GM20000 (cell line): ENCODE data around the gene INTS15.

Experiments used
- DNase-seq: peaks from one replicate; pipeline ENCODE4 v3.0.0; 2012; ENCODE audit warnings: low spot score
- CTCF ChIP-seq: IDR thresholded peaks from 2 replicates; pipeline ENCODE4 v1.5.1; 2012; ENCODE audit warnings: mild to moderate bottlenecking, control low read depth; ENCODE audit errors: extremely low read depth, missing control alignments

The INTS15 gene

GRCh38 chr7:6589829-6590644, at the start of gene INTS15:
Gene INTS15 (plus strand): TSS chr7:6590021. CDS start chr7:6590284, 263 bp downstream.
- TF ChIP-seq CTCF, result peak; percentile 85
- peak; percentile 96 for DNase-seq

- TF ChIP-seq CTCF, result no peak
- DNase-seq, result no peak
Observed at GRCh38 chr7:6542368-6542767, 47.5 kb upstream of the INTS15 start.

- no peak for TF ChIP-seq CTCF
- DNase-seq, result peak; percentile 63
Observed at GRCh38 chr7:6545398-6546126, 44.3 kb upstream of the INTS15 start.

GRCh38 chr7:6546498-6547251, 43.1 kb upstream of the INTS15 start:
- TF ChIP-seq CTCF, result no peak
- DNase-seq, result peak; percentile 39

GRCh38 chr7:6547400-6547799, 42.4 kb upstream of the INTS15 start:
- TF ChIP-seq CTCF, result no peak
- DNase-seq, result no peak

GRCh38 chr7:6551016-6551511, 38.8 kb upstream of the INTS15 start, which contains the start of gene GRID2IP:
Gene GRID2IP (minus strand): TSS chr7:6551461. CDS start chr7:6551436, 25 bp downstream.
- no peak for TF ChIP-seq CTCF
- no peak for DNase-seq
